OCI-LY1 (cell line): ENCODE results near the gene IKZF2.

Experiments
- H2AFZ ChIP-seq: fragments of 200-600 bp; sonication (generic), shearing (Covaris generic); 2 replicates; pipeline ENCODE4 v1.6.0; 2014; ENCODE audit warnings: antibody characterized with exemption, mild to moderate bottlenecking, low read length
- H3F3A ChIP-seq: fragments of 200-600 bp; sonication (generic), shearing (Covaris generic); 2 replicates; pipeline ENCODE4 v1.6.0; 2014; ENCODE audit warnings: mild to moderate bottlenecking, antibody characterized with exemption, low read length, moderate library complexity; ENCODE audit not compliant: insufficient read depth
- H3K27ac ChIP-seq: fragments of 200-600 bp; sonication (generic); 2 replicates; pipeline ENCODE4 v1.5.1; 2014; ENCODE audit warnings: low read length, mixed run types, mild to moderate bottlenecking, low read depth; ENCODE audit not compliant: poor library complexity, severe bottlenecking
- H3K27me3 ChIP-seq: fragments of 200-600 bp; sonication (generic); 2 replicates; pipeline ENCODE4 v1.6.0; 2014; ENCODE audit warnings: antibody characterized with exemption, mild to moderate bottlenecking, low read length, moderate library complexity; ENCODE audit not compliant: insufficient read depth
- H3K36me3 ChIP-seq: fragments of 200-600 bp; sonication (generic); 2 replicates; pipeline ENCODE4 v1.6.1; 2014; ENCODE audit warnings: mild to moderate bottlenecking, antibody characterized with exemption, low read length, moderate library complexity, mixed read lengths; ENCODE audit not compliant: insufficient read depth
- H3K4me1 ChIP-seq: fragments of 200-600 bp; sonication (generic); 2 replicates; pipeline ENCODE4 v1.5.1; 2014; ENCODE audit warnings: mild to moderate bottlenecking, low read length, moderate library complexity; ENCODE audit not compliant: insufficient read depth, severe bottlenecking
- H3K4me2 ChIP-seq: fragments of 200-600 bp; sonication (generic), shearing (Covaris generic); 2 replicates; pipeline ENCODE4 v1.6.1; 2014; ENCODE audit warnings: low read length
- H3K4me3 ChIP-seq: fragments of 200-600 bp; sonication (generic); 2 replicates; pipeline ENCODE4 v1.5.1; 2014; ENCODE audit warnings: low read length, low read depth, mild to moderate bottlenecking, mixed read lengths; ENCODE audit not compliant: poor library complexity, severe bottlenecking
- H3K79me2 ChIP-seq: fragments of 200-600 bp; shearing (Covaris generic); 2 replicates; pipeline ENCODE4 v1.6.1; 2016; ENCODE audit warnings: mixed run types, low read length, mixed read lengths; ENCODE audit not compliant: insufficient read depth
- H3K9ac ChIP-seq: fragments of 200-600 bp; sonication (generic), shearing (Covaris generic); 2 replicates; pipeline ENCODE4 v1.6.1; 2014; ENCODE audit warnings: mild to moderate bottlenecking, low read length, mixed read lengths
- H3K9me2 ChIP-seq: fragments of 200-600 bp; sonication (generic), shearing (Covaris generic); 2 replicates; pipeline ENCODE4 v1.6.1; 2014; ENCODE audit warnings: low read depth, mild to moderate bottlenecking, low read length, mixed read lengths
- H3K9me3 ChIP-seq: fragments of 200-600 bp; shearing (Covaris generic); 2 replicates; pipeline ENCODE4 v1.6.1; 2014; ENCODE audit warnings: low read length, mixed read lengths
- H4K20me1 ChIP-seq: fragments of 200-600 bp; sonication (generic), shearing (Covaris generic); 2 replicates; pipeline ENCODE4 v1.6.0; 2016; ENCODE audit warnings: mild to moderate bottlenecking, low read length; ENCODE audit not compliant: insufficient read depth
- CTCF ChIP-seq: fragments of 200-600 bp; sonication (generic), shearing (Covaris generic); IDR thresholded peaks from 2 replicates; pipeline ENCODE4 v1.5.1; 2017; ENCODE audit warnings: mild to moderate bottlenecking, antibody characterized with exemption, low read length, moderate library complexity, mixed read lengths
- EZH2 ChIP-seq: fragments of 200-600 bp; sonication (generic), shearing (Covaris generic); IDR thresholded peaks from 2 replicates; pipeline ENCODE4 v1.8.0; 2017; ENCODE audit warnings: borderline replicate concordance, mixed run types, mild to moderate bottlenecking, antibody characterized with exemption, low read length, moderate library complexity, mixed read lengths

Gene IKZF2

GRCh38 chr2:213167271-213167930 lies 16.0 kb upstream of the IKZF2 start:
- H3F3A ChIP-seq: peaks cover 13% of the 10 kb centered on the region; the same call in 1 of the 2 replicates
- no peak overlapping the region for H2AFZ ChIP-seq
- H3K4me3 ChIP-seq: no peak overlapping the region
- H3K36me3 ChIP-seq: 0 out of 2 replicates have a peak, but pooled peaks cover 3% of the 10 kb centered on the region
- H3K79me2 ChIP-seq: no peaks in the 10 kb centered on the region
- no peaks in the 10 kb centered on the region for H4K20me1 ChIP-seq
- no peaks in the 10 kb centered on the region for H3K27me3 ChIP-seq
- peaks cover 3% of the 10 kb centered on the region; the same call in 1 of the 2 replicates for H3K9me3 ChIP-seq
- H3K9ac ChIP-seq: peak overlapping the region; percentile 71
- TF ChIP-seq EZH2 (no peak), CTCF (no peak)
- peak overlapping the region; percentile 95 for H3K27ac ChIP-seq
- H3K4me2 ChIP-seq: peak overlapping the region; percentile 44
- H3K9me2 ChIP-seq: no peaks in the 10 kb centered on the region
- H3K4me1 ChIP-seq: peaks cover 71% of the 10 kb centered on the region

- H3K4me3 ChIP-seq: peak overlapping the region; percentile 13
- H3K27me3 ChIP-seq: no peaks in the 10 kb centered on the region
- H3K27ac ChIP-seq: peak overlapping the region; percentile 95
- H3K79me2 ChIP-seq: no peaks in the 10 kb centered on the region
- H4K20me1 ChIP-seq: no peaks in the 10 kb centered on the region
- H3K36me3 ChIP-seq: 0 out of 2 replicates have a peak, but pooled peaks cover 3% of the 10 kb centered on the region
- peaks cover 13% of the 10 kb centered on the region; the same call in 1 of the 2 replicates for H3F3A ChIP-seq
- peak overlapping the region; percentile 71 for H3K9ac ChIP-seq
- H3K4me1 ChIP-seq: peaks cover 69% of the 10 kb centered on the region
- no peak overlapping the region for H2AFZ ChIP-seq
- TF ChIP-seq EZH2 (no peak), CTCF (no peak)
- H3K9me3 ChIP-seq: peaks cover 3% of the 10 kb centered on the region; the same call in 1 of the 2 replicates
- no peaks in the 10 kb centered on the region for H3K9me2 ChIP-seq
- H3K4me2 ChIP-seq: peak overlapping the region; percentile 37
Observed at GRCh38 chr2:213166109-213166508, 14.7 kb upstream of the IKZF2 start.

GRCh38 chr2:213164263-213164662 lies 12.9 kb upstream of the IKZF2 start:
- H2AFZ ChIP-seq: no peak overlapping the region
- H3K79me2 ChIP-seq: no peaks in the 10 kb centered on the region
- no peaks in the 10 kb centered on the region for H4K20me1 ChIP-seq
- H3K27ac ChIP-seq: peak overlapping the region; percentile 95
- H3K27me3 ChIP-seq: no peaks in the 10 kb centered on the region
- no peaks in the 10 kb centered on the region for H3K36me3 ChIP-seq
- no peaks in the 10 kb centered on the region; the same call in 1 of the 2 replicates for H3K9me3 ChIP-seq
- H3K4me2 ChIP-seq: no peak overlapping the region
- no peaks in the 10 kb centered on the region for H3K9me2 ChIP-seq
- H3K9ac ChIP-seq: no peak overlapping the region
- no peak overlapping the region for H3K4me3 ChIP-seq
- peaks cover 13% of the 10 kb centered on the region; the same call in 1 of the 2 replicates for H3F3A ChIP-seq
- peaks cover 71% of the 10 kb centered on the region for H3K4me1 ChIP-seq
- TF ChIP-seq EZH2 (no peak), CTCF (no peak)
